Lung (tissue), 12 donors: ENCODE measurements around the gene DIS3L2. TPM values are rescaled to one million over a fixed set of nuclear protein-coding genes. Genes with fewer than 3 reads are reported as not detected.

ENCODE experiments used
- ATAC-seq: fragments of 200-7000 bp; cut with Tn5 transposase; one replicate; pipeline ENCODE4 v1.9.1; 2020; ENCODE audit warnings: moderate number of reproducible peaks; ENCODE audit not compliant: insufficient read depth, low FRiP score
- DNase-seq, 3 donors: peaks; one replicate each; pipeline ENCODE4 v3.0.0-alpha.2; 2013 to 2017
- H3K27ac ChIP-seq, 2 donors: one replicate each; pipeline ENCODE4 v1.5.1; 2013; ENCODE audit warnings: mild to moderate bottlenecking in 2 of 2, moderate library complexity in 2 of 2, control low read depth in 1 of 2, inconsistent platforms in 1 of 2, low read depth in 1 of 2, low read length in 1 of 2
- H3K27me3 ChIP-seq, 3 donors: one replicate each; pipeline ENCODE4 v1.5.1; 2013; ENCODE audit warnings: low read length in 2 of 3; ENCODE audit not compliant: control insufficient read depth in 3 of 3, insufficient read depth in 3 of 3
- H3K36me3 ChIP-seq, 4 donors: one replicate each; pipeline ENCODE4 v1.5.1; 2013; ENCODE audit warnings: low read length in 4 of 4, mild to moderate bottlenecking in 1 of 4, moderate library complexity in 1 of 4; ENCODE audit not compliant: control insufficient read depth in 4 of 4, insufficient read depth in 4 of 4
- H3K4me1 ChIP-seq, 5 donors: one replicate each; pipeline ENCODE4 v1.5.1; 2013; ENCODE audit warnings: low read length in 5 of 5, mild to moderate bottlenecking in 2 of 5, moderate library complexity in 1 of 5; ENCODE audit not compliant: control insufficient read depth in 5 of 5, insufficient read depth in 5 of 5
- H3K4me3 ChIP-seq: one replicate; pipeline ENCODE4 v1.5.1; 2013; ENCODE audit warnings: mild to moderate bottlenecking, control low read depth, moderate library complexity
- H3K9ac ChIP-seq, 2 donors: one replicate each; pipeline ENCODE4 v1.5.1; 2013; ENCODE audit warnings: low read length in 2 of 2, control low read depth in 1 of 2; ENCODE audit not compliant: insufficient read depth in 1 of 2
- H3K9me3 ChIP-seq, 4 donors: one replicate each; pipeline ENCODE4 v1.5.1; 2013; ENCODE audit warnings: low read length in 3 of 4, mild to moderate bottlenecking in 1 of 4, moderate library complexity in 1 of 4; ENCODE audit not compliant: control insufficient read depth in 4 of 4, insufficient read depth in 3 of 4
- WGBS, 2 donors: extraction: QIAGEN DNeasy Blood & Tissue Kit; methylation state at CpG; one replicate each; pipeline ENCODE4 v1.1.7; 2013; 5-methylcytosine and 5-hydroxymethylcytosine counted together
- polyA plus RNA-seq, 2 donors: library from polyadenylated mRNA; stranded (reverse); fragments of 200-250 nt; gene quantifications; one replicate each; pipeline ENCODE4 v1.2.1, GENCODE V29; 2013
- total RNA-seq, 2 donors: library from RNA; depleted of rRNA in 1 of 2; stranded (reverse); fragments of >200 nt in 1 of 2; gene quantifications; one replicate each; pipeline ENCODE4 v1.2.1, GENCODE V29; 2014 to 2021
- TF ChIP-seq, protein P1 (sequence below): IDR thresholded peaks from 2 replicates; pipeline ENCODE4 v1.5.1; 2012; ENCODE audit warnings: mild to moderate bottlenecking; ENCODE audit errors: control extremely low read depth, extremely low read depth
- donor health status: control.
- donor health status: control.
- donor health status: Bipolar disorder and iron deficiency.
- donor health status: healthy.
- donor health status: DM: yes; HTN: yes; CAD: no.

Gene DIS3L2
- total and polyA plus RNA-seq, 4 donors = 12.7 to 41.0 (median 31.1) TPM

DNA sequence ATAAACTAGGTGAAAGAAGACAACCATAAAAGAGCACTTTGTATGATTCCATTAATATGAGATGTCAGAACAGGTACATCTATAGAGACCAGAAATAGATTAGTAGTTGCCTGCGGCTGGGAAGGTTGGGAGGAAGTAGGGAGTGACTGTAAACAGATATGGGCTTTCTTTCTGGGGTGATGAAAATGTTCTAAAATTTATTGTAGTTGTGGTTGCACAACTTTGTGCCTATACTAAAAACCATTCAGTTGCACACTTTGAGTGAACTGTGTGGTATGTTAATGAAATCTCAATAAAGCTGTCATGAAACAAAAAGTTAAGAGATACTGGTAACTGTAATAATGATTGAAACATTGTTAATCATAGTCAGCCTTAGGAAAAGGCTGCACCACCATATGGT, 264.4 kb downstream of the DIS3L2 start:
- Histone ChIP-seq H3K9ac (no peak overlapping the region), H3K27me3 (no peaks in the 10 kb centered on the region), H3K27ac (no peak overlapping the region), H3K4me1 (peaks cover 0 to 6% (median 0%) of the 10 kb centered on the region in 5 donors), H3K4me3 (no peak overlapping the region), H3K9me3 (no peaks in the 10 kb centered on the region), H3K36me3 (peaks cover 0 to 2% (median 0%) of the 10 kb centered on the region in 4 donors)
- DNase-seq (no peak), ATAC-seq (no peak)
- TF ChIP-seq, protein P1, sequence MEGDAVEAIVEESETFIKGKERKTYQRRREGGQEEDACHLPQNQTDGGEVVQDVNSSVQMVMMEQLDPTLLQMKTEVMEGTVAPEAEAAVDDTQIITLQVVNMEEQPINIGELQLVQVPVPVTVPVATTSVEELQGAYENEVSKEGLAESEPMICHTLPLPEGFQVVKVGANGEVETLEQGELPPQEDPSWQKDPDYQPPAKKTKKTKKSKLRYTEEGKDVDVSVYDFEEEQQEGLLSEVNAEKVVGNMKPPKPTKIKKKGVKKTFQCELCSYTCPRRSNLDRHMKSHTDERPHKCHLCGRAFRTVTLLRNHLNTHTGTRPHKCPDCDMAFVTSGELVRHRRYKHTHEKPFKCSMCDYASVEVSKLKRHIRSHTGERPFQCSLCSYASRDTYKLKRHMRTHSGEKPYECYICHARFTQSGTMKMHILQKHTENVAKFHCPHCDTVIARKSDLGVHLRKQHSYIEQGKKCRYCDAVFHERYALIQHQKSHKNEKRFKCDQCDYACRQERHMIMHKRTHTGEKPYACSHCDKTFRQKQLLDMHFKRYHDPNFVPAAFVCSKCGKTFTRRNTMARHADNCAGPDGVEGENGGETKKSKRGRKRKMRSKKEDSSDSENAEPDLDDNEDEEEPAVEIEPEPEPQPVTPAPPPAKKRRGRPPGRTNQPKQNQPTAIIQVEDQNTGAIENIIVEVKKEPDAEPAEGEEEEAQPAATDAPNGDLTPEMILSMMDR = no peak
- 91 to 94% methylated on average over 1 of the region's 1 CpG for WGBS, 2 donors

DNA sequence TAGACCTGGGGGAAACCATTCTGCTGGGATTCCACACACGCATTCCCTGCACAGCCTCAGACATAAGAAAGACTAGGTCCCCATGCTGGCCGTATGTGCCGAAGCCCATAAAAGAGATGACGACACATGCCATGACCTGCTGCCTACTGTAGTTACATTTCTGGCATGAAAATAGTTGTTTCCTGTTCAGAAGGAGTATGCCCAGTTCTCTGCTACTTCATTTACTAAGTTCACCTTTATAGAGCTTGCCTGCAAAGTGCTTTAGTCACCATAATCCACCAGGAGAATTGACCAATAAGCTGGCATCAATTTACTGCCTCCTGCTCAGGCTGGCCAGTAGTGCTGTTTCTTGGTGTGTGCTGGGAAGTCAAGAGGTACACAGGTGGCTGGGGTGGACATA, 266.8 kb downstream of the DIS3L2 start:
- no peak for ATAC-seq
- no peak for DNase-seq
- Histone ChIP-seq H3K36me3 (peaks cover 0 to 2% (median 0%) of the 10 kb centered on the region in 4 donors), H3K27ac (no peak overlapping the region), H3K9ac (no peak overlapping the region), H3K4me1 (peaks cover 0 to 6% (median 0%) of the 10 kb centered on the region in 5 donors), H3K4me3 (no peak overlapping the region), H3K9me3 (no peaks in the 10 kb centered on the region), H3K27me3 (no peaks in the 10 kb centered on the region)
- TF ChIP-seq, protein P1 = no peak
- WGBS, 2 donors = 93 to 96% methylated on average over 4 of the region's 4 CpGs

DNA sequence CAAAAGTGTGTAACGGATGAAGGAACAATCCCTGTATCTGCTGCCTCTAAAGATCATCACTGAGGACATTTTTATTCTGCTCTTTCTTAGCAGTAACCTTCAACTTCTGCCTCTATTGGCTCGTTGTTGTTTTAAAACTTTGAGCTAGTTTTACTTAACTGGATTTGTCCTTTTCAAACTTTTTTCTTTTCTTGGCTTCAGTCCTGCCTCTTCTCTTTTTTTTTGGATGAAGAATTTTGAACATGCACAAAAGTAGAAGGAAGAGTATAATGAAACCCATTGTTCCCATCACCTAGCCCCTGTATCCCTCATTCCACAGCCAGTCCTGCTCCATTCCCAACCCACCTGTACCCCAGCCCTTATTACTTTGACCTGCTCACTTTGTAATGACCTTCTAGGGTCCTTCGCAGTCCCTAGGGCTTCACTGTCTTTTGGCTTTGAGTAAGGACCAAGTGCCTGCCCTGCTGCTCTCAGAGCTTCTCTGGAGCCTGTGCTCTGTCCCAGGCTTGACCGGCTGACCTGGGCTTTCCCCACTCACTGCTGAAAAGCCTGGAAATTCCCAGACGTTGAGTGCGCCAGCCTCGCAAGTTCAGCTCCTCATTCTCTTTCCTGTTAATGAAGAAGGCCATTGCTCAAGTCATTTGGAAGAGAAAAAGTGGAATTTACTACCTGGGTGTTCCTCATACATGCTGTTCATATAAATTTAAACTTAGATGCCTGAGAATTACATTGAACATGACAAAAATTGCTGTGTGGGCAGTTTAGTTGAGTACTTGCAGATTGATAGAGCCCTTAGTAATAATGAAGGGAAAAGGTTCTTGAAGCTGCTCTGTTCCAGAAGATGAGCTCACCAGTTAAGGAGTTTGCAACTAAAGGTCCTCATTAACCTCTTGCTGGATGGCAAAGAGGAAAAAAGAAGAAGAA, 267.7 kb downstream of the DIS3L2 start:
- DNase-seq (no peak), ATAC-seq (no peak)
- Histone ChIP-seq H3K9me3 (no peaks in the 10 kb centered on the region), H3K4me3 (no peak overlapping the region), H3K27me3 (no peaks in the 10 kb centered on the region), H3K4me1 (peaks cover 0 to 6% (median 0%) of the 10 kb centered on the region in 5 donors), H3K36me3 (no peaks in the 10 kb centered on the region), H3K9ac (no peak overlapping the region), H3K27ac (no peak overlapping the region)
- WGBS, 2 donors = 62 to 81% methylated on average over 7 of the region's 7 CpGs
- TF ChIP-seq, protein P1 = no peak
